OCI-M2 (cell line): ENCODE data around the gene CADPS2.

ENCODE experiments used
- DNase-seq: peaks from one replicate; lab custom pipeline; 2025; ENCODE audit not compliant: unreplicated experiment; lab: John Stamatoyannopoulos, UW

The CADPS2 gene

GRCh38 chr7:122315507-122316466 lies 570.5 kb downstream of the CADPS2 start:
- DNase-seq: no peak

- DNase-seq: no peak
Measured at GRCh38 chr7:122314284-122314683, 572.0 kb downstream of the CADPS2 start.

DNA sequence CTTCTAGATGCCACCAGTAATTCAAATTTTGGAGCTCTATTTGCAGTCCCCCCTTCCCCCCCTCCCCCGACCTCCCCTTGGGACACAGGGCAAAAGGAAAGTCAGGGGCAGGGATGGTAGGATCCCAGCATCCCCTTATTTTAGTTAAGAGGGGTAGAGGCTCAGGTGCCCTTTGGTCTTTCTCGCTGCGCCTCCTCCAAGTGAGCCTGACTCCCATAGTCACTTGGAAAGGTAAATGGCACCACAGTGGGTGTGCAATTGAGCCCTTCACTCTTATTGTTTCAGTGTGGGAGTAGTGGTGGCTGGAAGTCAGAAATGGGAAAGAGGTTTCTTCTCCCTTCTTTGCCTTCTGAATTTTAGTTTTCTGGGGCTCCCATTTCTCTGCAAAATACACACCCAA lies 573.5 kb downstream of the CADPS2 start:
- no peak for DNase-seq

- no peak for DNase-seq
Measured at GRCh38 chr7:122311734-122312450, 574.4 kb downstream of the CADPS2 start.

- DNase-seq: no peak
Measured at GRCh38 chr7:122311050-122311700, 575.1 kb downstream of the CADPS2 start.

DNA sequence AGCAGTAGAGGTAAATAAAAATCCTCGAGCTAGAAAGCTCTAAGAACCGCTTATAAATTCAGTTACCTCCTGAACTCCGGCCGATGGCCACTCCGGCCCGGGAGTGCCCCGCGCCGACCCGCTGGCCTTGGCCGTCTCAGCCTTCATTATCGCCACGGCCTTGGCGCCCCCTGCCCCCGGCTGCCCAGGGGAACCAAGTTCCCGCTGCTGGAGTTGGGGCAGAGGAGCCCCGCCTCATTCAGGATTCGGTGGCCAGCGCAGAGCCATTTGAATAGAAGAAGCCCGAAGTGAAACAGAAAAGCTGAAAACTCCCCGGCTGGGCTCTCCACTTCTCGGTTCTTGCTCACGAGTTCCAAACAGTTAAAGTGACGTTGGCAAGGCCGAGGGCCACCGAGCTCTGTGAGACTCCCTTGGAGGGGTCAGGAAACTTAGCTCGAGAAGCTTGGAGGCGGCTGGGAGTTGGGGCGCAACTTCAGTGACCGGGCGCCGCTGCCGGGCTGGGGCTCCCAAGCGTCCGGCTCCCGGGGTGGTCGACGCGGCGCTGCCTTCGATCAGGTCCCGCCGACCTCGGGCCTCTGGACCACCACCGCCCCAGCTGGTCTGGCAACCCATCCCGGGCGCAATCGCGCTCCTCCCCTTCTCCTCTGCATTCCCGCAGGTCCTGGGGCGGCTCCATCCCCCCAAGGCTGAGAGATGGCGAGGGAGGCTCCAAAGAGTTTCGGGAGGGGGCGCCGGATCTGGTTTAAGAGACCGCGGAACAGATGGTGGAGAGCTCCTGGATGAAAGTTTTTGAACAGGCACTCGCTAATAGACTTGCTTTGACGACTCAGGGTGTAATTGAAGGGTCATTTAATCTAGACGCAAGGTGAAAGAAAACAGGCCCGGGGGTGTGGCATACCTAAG lies 575.9 kb downstream of the CADPS2 start:
- no peak for DNase-seq

DNA sequence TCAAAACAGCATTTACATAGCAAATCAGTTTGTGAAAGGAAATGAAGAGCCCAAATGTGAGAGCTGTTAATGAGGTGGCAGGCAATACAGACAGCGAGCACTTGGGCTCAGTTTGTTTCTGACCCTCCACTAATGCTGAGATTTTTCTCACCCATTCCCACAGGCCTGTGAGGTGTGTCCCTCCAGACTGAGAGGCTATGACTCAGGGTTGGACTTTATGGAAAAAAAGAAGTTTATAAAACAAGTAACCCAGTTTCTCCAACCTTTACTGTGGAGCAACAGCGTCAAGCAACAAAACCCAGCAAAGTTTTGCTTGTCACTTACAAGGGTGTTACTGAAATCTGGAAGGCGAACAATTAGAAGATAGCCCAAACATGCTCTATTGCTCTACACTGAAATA lies 576.8 kb downstream of the CADPS2 start:
- DNase-seq: no peak

DNA sequence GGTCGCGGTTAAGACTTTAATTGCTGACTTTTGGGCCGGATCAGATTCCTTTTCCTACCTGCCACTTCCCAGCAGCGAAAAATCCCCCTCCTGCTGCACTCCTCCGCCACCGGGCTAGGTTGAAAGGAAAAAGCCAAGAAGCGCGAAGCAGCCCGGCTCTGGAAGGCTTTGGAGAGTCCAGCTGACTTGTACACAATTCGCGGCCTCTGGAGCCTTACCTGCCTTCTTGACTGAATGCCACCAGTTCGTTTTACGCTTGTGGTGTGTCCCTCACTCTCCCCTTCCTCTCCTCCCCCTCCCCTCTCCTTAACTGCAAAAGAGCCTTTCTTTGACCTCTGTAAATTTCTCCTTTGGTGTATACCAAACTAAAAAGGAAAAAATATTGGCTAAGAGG lies 579.0 kb downstream of the CADPS2 start:
- no peak for DNase-seq

- DNase-seq: no peak
Measured at GRCh38 chr7:122306320-122307227, 579.7 kb downstream of the CADPS2 start.

- DNase-seq: no peak
Measured at GRCh38 chr7:122305475-122306319, 580.6 kb downstream of the CADPS2 start.

DNA sequence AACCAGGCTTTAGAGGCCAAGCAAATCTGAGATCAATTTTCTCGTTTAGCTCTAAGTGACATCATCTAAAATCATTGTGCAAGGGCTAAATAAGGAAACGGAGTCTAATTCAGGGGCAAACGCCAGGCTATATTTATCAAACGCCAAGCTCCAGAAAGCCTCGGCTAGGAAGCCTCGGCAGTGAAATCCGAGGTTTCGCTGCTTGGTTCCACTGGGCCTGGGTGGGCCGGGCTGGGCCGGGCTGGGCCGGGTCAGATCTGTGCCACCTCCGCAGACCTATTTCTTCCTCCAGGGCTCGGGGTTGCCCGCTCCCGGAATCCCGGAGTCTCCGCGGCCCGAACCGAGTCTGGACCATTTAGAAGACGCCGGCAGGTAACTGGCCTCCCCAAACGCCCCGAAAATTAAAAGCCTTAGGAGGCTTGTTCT lies 581.3 kb downstream of the CADPS2 start:
- no peak for DNase-seq

- no peak for DNase-seq
Measured at GRCh38 chr7:122304319-122304975, 581.8 kb downstream of the CADPS2 start, which contains the start of gene FEZF1. TSS of gene FEZF1 (minus strand) at chr7:122304750. CDS start at chr7:122304437, 313 bp downstream.

- DNase-seq: no peak
Measured at GRCh38 chr7:122303531-122304318, 582.5 kb downstream of the CADPS2 start.

DNA sequence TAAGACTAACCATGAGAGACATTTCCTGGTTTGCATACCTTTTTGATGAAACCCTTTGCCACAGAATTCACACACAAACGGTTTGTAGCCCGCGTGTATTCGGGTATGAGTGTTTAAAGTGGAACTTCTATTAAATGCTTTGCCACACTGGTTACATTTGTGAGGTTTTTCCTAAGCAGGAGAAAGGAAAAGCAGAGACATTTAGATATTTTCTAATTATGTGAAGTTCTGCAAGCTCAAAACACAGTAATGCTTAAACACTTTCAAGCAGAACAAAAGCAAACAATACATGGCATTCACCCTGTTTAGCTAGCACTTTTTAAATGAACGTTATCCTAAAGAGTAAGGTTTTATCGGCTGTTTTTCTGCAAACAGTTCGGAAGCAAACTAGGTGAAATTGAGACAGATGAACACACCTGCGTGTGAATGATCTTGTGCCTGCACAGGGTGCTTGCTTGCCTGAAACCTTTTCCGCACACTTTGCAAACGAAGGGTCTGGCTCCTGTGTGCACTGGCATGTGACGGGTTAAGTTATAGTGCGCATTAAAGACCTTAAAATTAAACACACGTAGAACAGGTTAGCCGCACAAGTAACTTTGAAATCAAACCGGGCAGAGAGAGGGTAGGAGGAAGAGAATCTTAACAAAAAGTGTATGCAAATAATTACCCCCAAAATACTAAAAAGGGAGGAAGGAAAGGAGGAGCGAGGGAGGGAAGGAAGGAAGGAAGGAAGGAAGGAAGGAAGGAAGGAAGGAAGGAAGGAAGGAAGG lies 583.3 kb downstream of the CADPS2 start:
- DNase-seq: no peak

- DNase-seq: no peak
Measured at GRCh38 chr7:122301858-122302760, 584.2 kb downstream of the CADPS2 start.
